HPDE6-E6E7 (cell line): ENCODE data around the gene RNF31.
"Not testable (repeated sequence)": the region's sequence is repeated elsewhere in the genome, so short reads cannot be mapped to it uniquely, and the experiment has no call there.

Experiments used
- DNase-seq: peaks from one replicate; pipeline ENCODE4 v3.0.0; 2011; ENCODE audit warnings: missing footprints; ENCODE audit errors: extremely low spot score

RNF31 gene

GRCh38 chr14:24202538-24202937, 55.2 kb downstream of the RNF31 start:
- DNase-seq: not testable (repeated sequence)

- not testable (repeated sequence) for DNase-seq
These were observed 56.1 kb downstream of the RNF31 start for GRCh38 chr14:24203249-24203886.

GRCh38 chr14:24204163-24205146, 57.2 kb downstream of the RNF31 start:
- DNase-seq: no peak

- no peak for DNase-seq
These were observed 59.2 kb downstream of the RNF31 start for GRCh38 chr14:24206260-24207103.

- no peak for DNase-seq
These were observed 59.8 kb downstream of the RNF31 start for GRCh38 chr14:24207104-24207551.

- no peak for DNase-seq
These were observed 60.3 kb downstream of the RNF31 start for GRCh38 chr14:24207625-24208024.
